Activated T-cell treated with anti-CD3 and anti-CD28 coated beads, Interleukin-2, amount 50 U/mL, for 4 hours (primary cell): ENCODE results near the gene RAPGEF4. TPM values are rescaled to one million over a fixed set of nuclear protein-coding genes. Genes with fewer than 3 reads are reported as not detected.

Experiments
- ATAC-seq, 2 donors: fragments of 200-7000 bp; cut with Tn5 transposase; one replicate each; pipeline ENCODE4 v1.10.0; 2021
- DNase-seq: peaks from one replicate; pipeline ENCODE4 v3.0.0-alpha.2; 2020
- H3K27me3 Mint-ChIP-seq: one replicate; pipeline ENCODE4 v1.8.0; 2021; ENCODE audit warnings: low read depth, mixed read lengths
- H3K36me3 Mint-ChIP-seq: one replicate; pipeline ENCODE4 v1.8.0; 2022; ENCODE audit warnings: mixed read lengths; ENCODE audit not compliant: insufficient read depth
- H3K4me1 Mint-ChIP-seq: one replicate; pipeline ENCODE4 v1.8.0; 2021; ENCODE audit warnings: low read depth, mixed read lengths
- H3K4me3 Mint-ChIP-seq: one replicate; pipeline ENCODE4 v1.8.0; 2021; ENCODE audit warnings: mild to moderate bottlenecking, moderate library complexity, mixed read lengths
- H3K9me3 Mint-ChIP-seq: one replicate; pipeline ENCODE4 v1.8.0; 2021; ENCODE audit warnings: mixed read lengths
- total RNA-seq, 3 donors: library from RNA; stranded (reverse); gene quantifications; one replicate each; pipeline ENCODE4 v1.2.1, GENCODE V29; 2021

The RAPGEF4 gene
- total RNA-seq, 3 donors from 2014 or later: 0.20 to 0.47 (median 0.33) TPM

GRCh38 chr2:172922306-172922705, 186.7 kb downstream of the RAPGEF4 start:
- Mint-ChIP-seq H3K36me3 (no peaks in the 10 kb centered on the region), H3K4me3 (no peak overlapping the region), H3K27me3 (no peaks in the 10 kb centered on the region), H3K4me1 (no peaks in the 10 kb centered on the region), H3K9me3 (no peaks in the 10 kb centered on the region)
- ATAC-seq (no peak), DNase-seq (no peak)

- DNase-seq (no peak), ATAC-seq (no peak)
- Mint-ChIP-seq H3K4me1 (no peaks in the 10 kb centered on the region), H3K9me3 (no peaks in the 10 kb centered on the region), H3K36me3 (no peaks in the 10 kb centered on the region), H3K27me3 (no peaks in the 10 kb centered on the region), H3K4me3 (no peak overlapping the region)
These were observed 187.2 kb downstream of the RAPGEF4 start for GRCh38 chr2:172922815-172923214.

- no peaks in the 10 kb centered on the region for H3K9me3 Mint-ChIP-seq
- H3K36me3 Mint-ChIP-seq: no peaks in the 10 kb centered on the region
- no peak for ATAC-seq
- no peak overlapping the region for H3K4me3 Mint-ChIP-seq
- DNase-seq: no peak
- H3K4me1 Mint-ChIP-seq: no peaks in the 10 kb centered on the region
- no peaks in the 10 kb centered on the region for H3K27me3 Mint-ChIP-seq
These were observed 188.5 kb downstream of the RAPGEF4 start for GRCh38 chr2:172924097-172924660.

GRCh38 chr2:172925600-172925999, 190.0 kb downstream of the RAPGEF4 start:
- no peak for ATAC-seq
- H3K36me3 Mint-ChIP-seq: no peaks in the 10 kb centered on the region
- H3K4me3 Mint-ChIP-seq: no peak overlapping the region
- H3K27me3 Mint-ChIP-seq: peaks cover 11% of the 10 kb centered on the region
- H3K4me1 Mint-ChIP-seq: no peaks in the 10 kb centered on the region
- H3K9me3 Mint-ChIP-seq: no peaks in the 10 kb centered on the region
- no peak for DNase-seq

GRCh38 chr2:172926785-172927640, 191.4 kb downstream of the RAPGEF4 start:
- H3K27me3 Mint-ChIP-seq: peaks cover 13% of the 10 kb centered on the region
- no peaks in the 10 kb centered on the region for H3K36me3 Mint-ChIP-seq
- H3K4me3 Mint-ChIP-seq: no peak overlapping the region
- peaks cover 2% of the 10 kb centered on the region for H3K4me1 Mint-ChIP-seq
- no peak for DNase-seq
- H3K9me3 Mint-ChIP-seq: no peaks in the 10 kb centered on the region
- ATAC-seq: no peak

- Mint-ChIP-seq H3K4me1 (peaks cover 2% of the 10 kb centered on the region), H3K9me3 (no peaks in the 10 kb centered on the region), H3K27me3 (peaks cover 13% of the 10 kb centered on the region), H3K4me3 (no peak overlapping the region), H3K36me3 (no peaks in the 10 kb centered on the region)
- no peak for ATAC-seq
- no peak for DNase-seq
These were observed 192.2 kb downstream of the RAPGEF4 start for GRCh38 chr2:172927641-172928357.

- Mint-ChIP-seq H3K9me3 (no peaks in the 10 kb centered on the region), H3K4me1 (peaks cover 2% of the 10 kb centered on the region), H3K36me3 (no peaks in the 10 kb centered on the region), H3K27me3 (peaks cover 13% of the 10 kb centered on the region), H3K4me3 (no peak overlapping the region)
- no peak for DNase-seq
- ATAC-seq: no peak
These were observed 193.1 kb downstream of the RAPGEF4 start for GRCh38 chr2:172928756-172929155.

- Mint-ChIP-seq H3K36me3 (no peaks in the 10 kb centered on the region), H3K27me3 (peaks cover 13% of the 10 kb centered on the region), H3K4me1 (peaks cover 2% of the 10 kb centered on the region), H3K9me3 (no peaks in the 10 kb centered on the region), H3K4me3 (no peak overlapping the region)
- no peak for ATAC-seq
- no peak for DNase-seq
These were observed 194.0 kb downstream of the RAPGEF4 start for GRCh38 chr2:172929644-172930043.

- Mint-ChIP-seq H3K36me3 (no peaks in the 10 kb centered on the region), H3K4me3 (no peak overlapping the region), H3K4me1 (peaks cover 2% of the 10 kb centered on the region), H3K9me3 (no peaks in the 10 kb centered on the region), H3K27me3 (peaks cover 13% of the 10 kb centered on the region)
- no peak for DNase-seq
- ATAC-seq: no peak
These were observed 195.2 kb downstream of the RAPGEF4 start for GRCh38 chr2:172930871-172931255.

- H3K36me3 Mint-ChIP-seq: no peaks in the 10 kb centered on the region
- no peaks in the 10 kb centered on the region for H3K9me3 Mint-ChIP-seq
- H3K4me1 Mint-ChIP-seq: peaks cover 2% of the 10 kb centered on the region
- no peak for DNase-seq
- H3K4me3 Mint-ChIP-seq: no peak overlapping the region
- H3K27me3 Mint-ChIP-seq: peaks cover 13% of the 10 kb centered on the region
- peak in 1 of 2 donors; percentile 30 for ATAC-seq
These were observed 195.7 kb downstream of the RAPGEF4 start for GRCh38 chr2:172931256-172931894.

GRCh38 chr2:172931918-172932520, 196.4 kb downstream of the RAPGEF4 start:
- DNase-seq (peak; percentile 53), ATAC-seq (no peak)
- peaks cover 2% of the 10 kb centered on the region for H3K4me1 Mint-ChIP-seq
- H3K27me3 Mint-ChIP-seq: peaks cover 13% of the 10 kb centered on the region
- H3K36me3 Mint-ChIP-seq: no peaks in the 10 kb centered on the region
- no peak overlapping the region for H3K4me3 Mint-ChIP-seq
- no peaks in the 10 kb centered on the region for H3K9me3 Mint-ChIP-seq

- peaks cover 21% of the 10 kb centered on the region for H3K9me3 Mint-ChIP-seq
- H3K4me1 Mint-ChIP-seq: peaks cover 4% of the 10 kb centered on the region
- H3K27me3 Mint-ChIP-seq: peaks cover 18% of the 10 kb centered on the region
- H3K36me3 Mint-ChIP-seq: no peaks in the 10 kb centered on the region
- no peak for ATAC-seq
- no peak for DNase-seq
- no peak overlapping the region for H3K4me3 Mint-ChIP-seq
These were observed 202.5 kb downstream of the RAPGEF4 start for GRCh38 chr2:172937884-172938712.

GRCh38 chr2:172938713-172939375, 203.2 kb downstream of the RAPGEF4 start:
- DNase-seq (no peak), ATAC-seq (no peak)
- H3K27me3 Mint-ChIP-seq: peaks cover 18% of the 10 kb centered on the region
- no peaks in the 10 kb centered on the region for H3K36me3 Mint-ChIP-seq
- peaks cover 10% of the 10 kb centered on the region for H3K4me1 Mint-ChIP-seq
- no peak overlapping the region for H3K4me3 Mint-ChIP-seq
- H3K9me3 Mint-ChIP-seq: peaks cover 21% of the 10 kb centered on the region
